HG03139 (cell line): Measurements from ENCODE around the gene PATJ.

ENCODE experiments used
- ATAC-seq: cut with Tn5 transposase; IDR thresholded peaks from one replicate; pipeline ENCODE4 v1.9.1; 2021; ENCODE audit not compliant: unreplicated experiment

PATJ gene

DNA sequence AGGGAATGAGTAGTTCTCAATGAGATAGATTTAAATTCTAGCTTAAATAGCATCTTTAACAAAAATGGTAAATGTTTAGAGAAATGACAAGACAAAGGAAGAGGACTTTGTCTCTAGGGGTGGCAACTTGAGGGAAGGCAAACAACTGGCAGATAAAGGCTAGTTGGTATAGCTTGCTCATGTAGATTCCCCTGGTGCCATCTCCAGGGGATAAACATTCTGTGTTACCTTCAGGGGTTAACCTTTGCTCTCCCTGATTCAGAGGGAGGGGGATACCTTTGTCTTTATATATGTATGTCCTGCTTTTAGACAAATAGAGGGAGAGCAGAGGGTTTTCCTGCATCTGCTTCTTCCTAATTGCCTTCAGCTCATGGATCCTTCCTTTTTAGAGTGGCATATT is 298.7 kb downstream of the PATJ start:
- no peak for ATAC-seq

GRCh38 chr1:62043154-62043553 is 300.9 kb downstream of the PATJ start:
- no peak for ATAC-seq

DNA sequence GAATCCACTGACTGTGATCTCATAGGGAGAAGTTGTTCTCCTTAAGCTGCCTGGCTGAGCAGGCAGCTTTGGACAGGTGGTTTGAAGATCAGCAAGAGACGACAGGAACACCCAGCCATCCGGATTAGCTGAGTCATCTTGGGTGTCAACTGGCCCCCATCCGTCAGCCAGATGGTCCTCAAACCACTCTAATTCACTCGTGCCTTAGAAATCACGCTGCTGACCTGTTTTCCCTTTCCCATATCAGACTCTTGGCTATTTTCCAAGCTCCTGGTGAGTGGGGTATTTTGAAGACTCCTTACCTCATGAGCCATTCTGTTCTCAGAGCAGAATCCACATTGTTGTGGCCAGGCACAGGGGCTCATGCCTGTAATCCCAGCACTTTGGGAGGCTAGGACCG is 303.3 kb downstream of the PATJ start:
- ATAC-seq = no peak

- ATAC-seq = no peak
Observed at GRCh38 chr1:62046927-62047326, 304.6 kb downstream of the PATJ start.

DNA sequence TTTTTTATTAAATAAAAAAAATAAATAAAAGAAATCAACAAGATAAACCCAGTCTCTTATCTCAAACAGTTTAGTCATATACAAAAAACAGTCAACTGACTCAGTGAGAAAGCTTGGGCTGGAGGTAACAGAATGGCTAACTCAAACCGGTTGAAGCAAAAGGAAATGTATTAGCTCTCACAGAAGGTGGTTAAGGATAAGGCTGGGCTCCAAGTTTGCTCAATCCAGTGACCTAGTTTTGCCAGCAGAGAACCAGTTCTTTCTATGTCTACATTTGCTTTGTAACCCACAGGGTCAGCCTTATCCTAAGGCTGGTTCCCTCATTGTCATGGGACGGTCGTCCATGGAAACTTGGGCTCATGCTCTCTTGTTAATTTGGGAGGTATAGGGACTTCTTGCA is 307.9 kb downstream of the PATJ start:
- no peak for ATAC-seq

- no peak for ATAC-seq
Observed at GRCh38 chr1:62052946-62053345, 310.7 kb downstream of the PATJ start.

- no peak for ATAC-seq
Observed at GRCh38 chr1:62054188-62054587, 311.9 kb downstream of the PATJ start.

DNA sequence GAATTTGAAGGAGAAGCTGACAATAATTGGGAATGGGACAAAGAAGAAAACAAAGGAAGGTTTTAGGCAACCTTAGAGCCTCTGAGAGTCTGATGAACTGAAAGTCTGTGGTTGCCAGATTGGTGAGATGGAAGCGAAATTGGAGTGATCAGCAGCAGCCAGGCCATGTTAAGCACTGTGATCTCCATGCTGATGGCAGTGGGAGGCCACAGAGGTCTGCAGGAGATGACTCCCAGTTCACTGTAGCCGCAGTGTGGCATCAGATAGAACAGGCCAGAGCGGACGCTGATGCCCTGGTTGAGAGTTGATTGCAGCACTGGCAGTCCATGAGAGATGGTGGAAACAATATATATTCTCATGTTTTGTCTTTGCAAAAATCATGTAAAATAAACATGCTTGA is 314.9 kb downstream of the PATJ start:
- ATAC-seq = no peak

- no peak for ATAC-seq
Observed at GRCh38 chr1:62057641-62058290, 315.5 kb downstream of the PATJ start.

GRCh38 chr1:62058956-62059355 is 316.7 kb downstream of the PATJ start:
- no peak for ATAC-seq

GRCh38 chr1:62062087-62062486 is 319.8 kb downstream of the PATJ start:
- ATAC-seq = no peak

DNA sequence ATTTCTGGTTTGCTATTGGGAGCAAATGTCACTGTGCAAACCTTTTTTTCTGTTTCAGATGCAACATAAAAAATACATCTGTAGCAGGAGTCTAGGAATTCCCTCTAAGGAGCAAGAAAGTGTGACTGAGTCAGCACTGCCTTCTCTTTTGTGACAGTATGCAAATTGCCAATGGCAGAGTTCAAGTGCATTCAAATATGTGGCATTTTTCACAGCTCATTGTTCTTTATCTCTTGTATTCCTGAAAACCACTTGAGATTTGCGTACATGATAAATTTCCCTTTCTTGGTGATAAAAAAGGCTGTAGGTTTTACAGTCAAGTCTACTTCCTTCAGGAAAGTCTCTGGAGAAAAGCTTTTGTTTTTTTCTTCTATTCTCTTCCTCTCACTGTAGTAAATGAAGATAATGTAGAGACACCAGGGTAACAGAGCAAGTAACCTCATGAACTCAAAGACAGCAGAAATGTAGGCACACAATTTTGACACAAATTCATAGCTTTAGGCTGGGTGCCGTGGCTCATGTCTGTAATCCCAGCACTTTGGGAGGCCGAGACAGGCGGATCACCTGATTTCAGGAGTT is 322.6 kb downstream of the PATJ start:
- no peak for ATAC-seq

DNA sequence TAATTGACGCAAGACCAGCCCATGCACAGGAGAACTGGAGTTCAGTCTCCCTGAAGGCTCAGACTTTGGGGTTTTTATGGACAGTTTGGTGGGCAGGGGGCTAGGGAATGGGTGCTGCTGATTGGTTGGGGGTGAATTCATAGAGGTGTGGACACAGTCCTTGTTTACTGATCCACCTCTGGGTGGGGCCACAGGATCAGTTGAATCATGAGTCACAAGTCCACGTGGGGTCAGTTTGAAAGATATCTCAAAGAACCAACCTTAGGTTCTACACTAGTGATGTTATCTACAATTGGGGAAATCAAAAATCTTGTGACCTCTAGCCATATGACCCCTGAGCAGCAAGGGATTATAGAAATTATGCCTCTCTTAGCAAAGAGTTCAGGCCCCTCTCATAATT is 324.4 kb downstream of the PATJ start:
- ATAC-seq = no peak

DNA sequence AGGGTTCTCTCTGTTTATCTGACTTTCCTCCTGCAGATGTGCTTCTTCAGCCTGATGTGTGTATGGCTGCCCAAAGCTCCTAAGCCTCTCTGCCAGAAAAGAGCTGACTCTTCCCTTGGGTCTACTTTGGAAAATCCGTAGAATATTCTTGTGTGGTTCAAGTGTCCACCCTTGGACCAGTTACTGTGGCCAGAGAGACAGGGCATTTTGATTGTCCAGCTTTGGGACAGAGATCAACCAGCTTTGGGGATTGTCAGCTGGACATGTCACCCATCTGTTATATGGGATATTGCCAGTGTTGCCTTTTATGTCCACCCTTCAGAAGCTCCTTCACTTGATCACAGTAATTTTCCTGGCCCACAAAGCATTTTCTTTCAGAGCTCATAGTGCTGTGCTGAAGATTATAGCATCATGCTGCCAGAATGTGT is 326.1 kb downstream of the PATJ start:
- no peak for ATAC-seq

- ATAC-seq = no peak
Observed at GRCh38 chr1:62068978-62069377, 326.7 kb downstream of the PATJ start.

GRCh38 chr1:62070384-62071011 is 328.2 kb downstream of the PATJ start:
- no peak for ATAC-seq

- ATAC-seq = no peak
Observed at GRCh38 chr1:62071695-62072094, 329.4 kb downstream of the PATJ start.

GRCh38 chr1:62076286-62076685 is 334.0 kb downstream of the PATJ start:
- ATAC-seq = no peak

DNA sequence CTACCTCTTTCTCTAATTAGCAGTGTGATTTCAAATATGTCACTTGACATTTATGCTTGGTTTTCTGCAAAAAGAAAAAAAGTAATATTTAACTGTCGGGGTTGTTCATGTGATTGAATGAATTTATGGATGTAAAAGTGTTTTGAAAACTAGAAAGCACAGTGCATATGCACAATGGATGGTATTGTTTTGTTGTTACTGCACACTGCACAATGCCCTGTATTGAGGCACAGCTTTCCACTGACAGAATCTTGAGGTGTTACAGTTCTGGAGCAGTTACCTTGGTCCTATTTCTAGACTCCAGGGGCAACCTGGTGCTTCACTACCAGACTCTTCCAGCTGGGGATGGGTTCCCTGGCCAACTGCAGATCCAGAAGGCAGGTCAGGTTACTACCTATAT is 335.5 kb downstream of the PATJ start:
- no peak for ATAC-seq

- ATAC-seq = peak; percentile 75
Observed at GRCh38 chr1:62082456-62083363, 340.4 kb downstream of the PATJ start.

DNA sequence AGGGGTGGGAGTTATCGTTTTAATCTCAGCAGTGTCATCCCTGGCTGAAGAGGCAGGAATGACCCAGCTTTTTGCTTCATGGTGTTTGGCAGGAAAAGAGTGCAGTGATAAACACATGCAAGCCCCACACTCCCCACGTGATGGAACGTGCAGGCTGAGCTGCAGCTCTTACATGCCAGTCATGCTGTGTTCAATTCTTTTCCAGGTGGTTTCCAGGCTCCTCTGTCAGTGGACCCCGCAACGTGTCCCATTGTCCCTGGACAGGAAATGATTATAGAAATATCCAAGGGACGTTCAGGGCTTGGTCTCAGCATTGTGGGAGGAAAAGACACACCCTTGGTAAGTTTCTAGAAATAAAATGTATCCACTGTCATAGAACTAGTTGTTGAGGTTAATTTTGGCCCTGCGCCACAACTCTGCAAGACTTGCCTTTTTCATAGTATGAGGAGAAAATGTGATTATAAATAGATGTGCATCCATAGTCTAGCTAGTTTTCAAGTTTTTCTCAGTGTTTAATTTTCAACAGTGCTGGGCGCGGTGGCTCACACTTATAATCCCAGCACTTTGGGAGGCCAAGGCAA is 342.1 kb downstream of the PATJ start:
- no peak for ATAC-seq
